Rectal smooth muscle tissue (tissue), 1 donor: ENCODE data around the gene PAF1.
A peak's percentile ranks its signal among the peaks of the same experiment; 100 is the strongest.
"Not testable (repeated sequence)": the region's sequence is repeated elsewhere in the genome, so short reads cannot be mapped to it uniquely, and the experiment has no call there.

Experiments
- H3K27ac ChIP-seq: one replicate; pipeline ENCODE4 v1.7.0; 2013; ENCODE audit warnings: low read depth, low read length, inconsistent platforms
- H3K27me3 ChIP-seq: one replicate; pipeline ENCODE4 v1.7.0; 2013; ENCODE audit warnings: low read length; ENCODE audit not compliant: control insufficient read depth, insufficient read depth
- H3K36me3 ChIP-seq: one replicate; pipeline ENCODE4 v1.7.0; 2013; ENCODE audit warnings: low read length; ENCODE audit not compliant: control insufficient read depth, insufficient read depth
- H3K4me1 ChIP-seq: one replicate; pipeline ENCODE4 v1.7.0; 2013; ENCODE audit warnings: low read length; ENCODE audit not compliant: control insufficient read depth, insufficient read depth
- H3K4me3 ChIP-seq: one replicate; pipeline ENCODE4 v1.7.0; 2013; ENCODE audit warnings: low read length
- H3K9ac ChIP-seq: one replicate; pipeline ENCODE4 v1.7.0; 2013; ENCODE audit warnings: low read length

PAF1 gene

GRCh38 chr19:39379865-39380396, 11.0 kb downstream of the PAF1 start:
- no peak overlapping the region for H3K4me3 ChIP-seq
- peaks cover 56% of the 10 kb centered on the region for H3K36me3 ChIP-seq
- H3K4me1 ChIP-seq: no peaks in the 10 kb centered on the region
- no peak overlapping the region for H3K27ac ChIP-seq
- no peak overlapping the region for H3K9ac ChIP-seq
- no peaks in the 10 kb centered on the region for H3K27me3 ChIP-seq

- H3K27me3 ChIP-seq, H3K4me1 ChIP-seq, H3K9ac ChIP-seq, H3K27ac ChIP-seq, H3K4me3 ChIP-seq: not testable (repeated sequence)
- peaks cover 57% of the 10 kb centered on the region for H3K36me3 ChIP-seq
These were observed 11.5 kb downstream of the PAF1 start for GRCh38 chr19:39379366-39379765.

GRCh38 chr19:39377373-39378362, 13.2 kb downstream of the PAF1 start:
- no peak overlapping the region for H3K27ac ChIP-seq
- H3K36me3 ChIP-seq: peaks cover 54% of the 10 kb centered on the region
- no peaks in the 10 kb centered on the region for H3K27me3 ChIP-seq
- H3K9ac ChIP-seq: no peak overlapping the region
- peaks cover 8% of the 10 kb centered on the region for H3K4me1 ChIP-seq
- no peak overlapping the region for H3K4me3 ChIP-seq

GRCh38 chr19:39375929-39376328, 15.0 kb downstream of the PAF1 start:
- peaks cover 16% of the 10 kb centered on the region for H3K4me1 ChIP-seq
- no peak overlapping the region for H3K9ac ChIP-seq
- H3K36me3 ChIP-seq: peaks cover 45% of the 10 kb centered on the region
- H3K27me3 ChIP-seq: no peaks in the 10 kb centered on the region
- no peak overlapping the region for H3K4me3 ChIP-seq
- no peak overlapping the region for H3K27ac ChIP-seq

GRCh38 chr19:39372941-39373340, 18.0 kb downstream of the PAF1 start:
- Histone ChIP-seq H3K27ac (peak overlapping the region; percentile 91), H3K9ac (no peak overlapping the region), H3K4me3 (no peak overlapping the region), H3K4me1 (peaks cover 16% of the 10 kb centered on the region), H3K27me3 (no peaks in the 10 kb centered on the region), H3K36me3 (peaks cover 44% of the 10 kb centered on the region)

- Histone ChIP-seq H3K4me1 (peaks cover 16% of the 10 kb centered on the region), H3K9ac (no peak overlapping the region), H3K36me3 (peaks cover 37% of the 10 kb centered on the region), H3K4me3 (peak overlapping the region; percentile 9), H3K27ac (peak overlapping the region; percentile 91), H3K27me3 (no peaks in the 10 kb centered on the region)
These were observed 18.7 kb downstream of the PAF1 start for GRCh38 chr19:39372047-39372802.

GRCh38 chr19:39370735-39371134, 20.2 kb downstream of the PAF1 start:
- Histone ChIP-seq H3K4me3 (no peak overlapping the region), H3K9ac (no peak overlapping the region), H3K27ac (no peak overlapping the region), H3K27me3 (no peaks in the 10 kb centered on the region), H3K4me1 (peaks cover 16% of the 10 kb centered on the region), H3K36me3 (peaks cover 29% of the 10 kb centered on the region)

GRCh38 chr19:39369200-39369599, 21.7 kb downstream of the PAF1 start:
- H3K4me1 ChIP-seq: peaks cover 16% of the 10 kb centered on the region
- H3K36me3 ChIP-seq: peaks cover 21% of the 10 kb centered on the region
- no peak overlapping the region for H3K9ac ChIP-seq
- no peak overlapping the region for H3K27ac ChIP-seq
- no peak overlapping the region for H3K4me3 ChIP-seq
- H3K27me3 ChIP-seq: no peaks in the 10 kb centered on the region

GRCh38 chr19:39365531-39365930, 25.4 kb downstream of the PAF1 start:
- Histone ChIP-seq H3K9ac (no peak overlapping the region), H3K36me3 (peaks cover 29% of the 10 kb centered on the region), H3K4me1 (peaks cover 10% of the 10 kb centered on the region), H3K27me3 (no peaks in the 10 kb centered on the region), H3K4me3 (no peak overlapping the region), H3K27ac (no peak overlapping the region)

GRCh38 chr19:39363901-39364457, 26.9 kb downstream of the PAF1 start:
- Histone ChIP-seq H3K4me3 (no peak overlapping the region), H3K36me3 (peaks cover 24% of the 10 kb centered on the region), H3K27ac (peak overlapping the region; percentile 41), H3K4me1 (peaks cover 10% of the 10 kb centered on the region), H3K9ac (no peak overlapping the region), H3K27me3 (no peaks in the 10 kb centered on the region)

GRCh38 chr19:39362682-39363657, 27.9 kb downstream of the PAF1 start:
- H3K4me3 ChIP-seq: no peak overlapping the region
- no peaks in the 10 kb centered on the region for H3K27me3 ChIP-seq
- peak overlapping the region; percentile 41 for H3K27ac ChIP-seq
- H3K36me3 ChIP-seq: peaks cover 26% of the 10 kb centered on the region
- H3K4me1 ChIP-seq: peaks cover 10% of the 10 kb centered on the region
- no peak overlapping the region for H3K9ac ChIP-seq
